DOHH2 (cell line): ENCODE data around the gene RUSC1.

Source experiments
- CTCF ChIP-seq: fragments of 200-600 bp; sonication (generic); IDR thresholded peaks from one replicate; pipeline ENCODE4 v1.5.1; 2014; ENCODE audit warnings: antibody characterized with exemption, mild to moderate bottlenecking, low read depth, low read length; ENCODE audit not compliant: poor library complexity, severe bottlenecking
- EZH2phosphoT487 ChIP-seq: fragments of 200-600 bp; sonication (generic); IDR thresholded peaks from 2 replicates; pipeline ENCODE4 v1.6.1; 2017; ENCODE audit warnings: borderline replicate concordance, mild to moderate bottlenecking, antibody characterized with exemption, low read length, moderate library complexity, mixed read lengths

DNA sequence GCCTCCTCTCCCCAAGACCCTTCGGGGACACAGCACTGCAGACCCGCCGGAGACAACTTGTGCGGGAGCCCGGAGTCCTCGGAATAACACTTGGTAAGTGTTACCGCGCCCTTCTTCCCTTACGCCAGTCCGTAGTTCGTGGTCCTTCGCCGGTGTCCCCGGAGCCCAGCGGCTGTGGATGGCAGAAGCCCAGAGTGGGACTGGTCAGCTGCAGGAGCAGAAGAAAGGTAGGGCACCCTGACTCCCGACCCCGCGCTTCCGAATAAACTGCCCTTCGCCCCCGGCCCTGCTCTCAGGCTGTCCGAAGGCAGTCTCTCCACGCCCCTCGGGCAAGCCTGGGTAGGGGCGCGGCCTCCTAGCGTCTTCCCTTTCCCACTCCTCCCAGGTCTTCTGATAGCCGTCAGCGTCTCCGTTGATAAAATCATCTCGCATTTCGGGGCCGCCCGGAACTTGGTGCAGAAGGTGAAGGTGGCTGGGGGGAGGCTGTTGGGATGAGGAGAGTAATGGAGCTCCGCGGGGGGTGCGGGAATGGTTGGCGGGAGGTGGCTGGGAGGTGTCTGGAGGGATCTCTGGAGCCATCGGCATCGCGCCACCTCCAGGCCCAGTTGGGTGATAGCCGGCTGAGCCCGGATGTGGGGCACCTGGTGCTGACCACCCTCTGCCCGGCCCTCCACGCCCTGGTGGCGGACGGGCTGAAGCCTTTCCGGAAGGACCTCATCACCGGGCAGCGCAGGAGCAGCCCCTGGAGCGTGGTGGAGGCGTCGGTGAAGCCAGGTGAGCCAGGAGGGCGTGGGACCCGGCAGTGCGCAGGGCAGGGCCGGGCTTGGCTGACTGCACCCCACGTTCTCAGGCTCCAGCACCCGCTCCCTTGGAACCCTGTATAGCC lies 4.3 kb downstream of the RUSC1 start:
- TF ChIP-seq CTCF: no peak
- no peak for TF ChIP-seq EZH2phosphoT487
